HepG2 (cell line): ENCODE results near the gene DUSP8. TPM values are rescaled to one million over a fixed set of nuclear protein-coding genes. Genes with fewer than 3 reads are reported as not detected.

ENCODE experiments used
- ATAC-seq: fragments of 200-7000 bp; cut with Tn5 transposase; 3 replicates; pipeline ENCODE4 v1.9.1; 2020; ENCODE audit warnings: mild to moderate bottlenecking, moderate library complexity
- BruUV-seq: library from RNA; stranded (reverse); fragments of 400-500 nt; replicated peaks from 2 replicates; lab custom pipeline; 2021; lab: Mats Ljungman, UMichigan
- CTCF ChIA-PET: fragments of 300-600 bp; formaldehyde crosslinking; extraction: SDS; loops from one replicate; lab custom pipeline; 2021; ENCODE audit warnings: low total read pairs, inconsistent platforms, low intra/inter-chr PET ratio; lab: Yijun Ruan, JAX
- POLR2A ChIA-PET: fragments of 350-600 bp; sonication (Branson Sonifier 250); formaldehyde crosslinking; loops from one replicate; lab custom pipeline; 2020; ENCODE audit warnings: antibody characterized with exemption, inconsistent platforms; lab: Yijun Ruan, JAX
- DNase-seq: peaks from one replicate; pipeline ENCODE4 v3.0.0-alpha.2; 2015; ENCODE audit warnings: low spot score
- FAIRE-seq: peaks from 3 replicates; lab custom pipeline; 2011; peaks lifted over from hg19 to GRCh38; lab: Jason Lieb, UNC
- H2AFZ ChIP-seq: one replicate; pipeline ENCODE4 v1.6.1; 2011; ENCODE audit warnings: low read length, inconsistent platforms
- H3K27ac ChIP-seq: fragments of 300-600 bp; 3 replicates; pipeline ENCODE4 v1.8.0; 2011; ENCODE audit warnings: mixed run types, mild to moderate bottlenecking, mixed read lengths, low read length, inconsistent platforms; ENCODE audit not compliant: insufficient read depth; ENCODE audit errors: extremely low read length
- H3K27me3 ChIP-seq, 2 experiments: fragments of 200-600 bp in 1 of 2; 2 replicates in 1 of 2; 3 replicates in 1 of 2; pipeline versions ENCODE4 v1.6.0 to v1.8.0; 2011; ENCODE audit warnings: low read length in 2 of 2, mild to moderate bottlenecking in 2 of 2, moderate library complexity in 2 of 2, inconsistent platforms in 1 of 2; ENCODE audit not compliant: insufficient read depth in 2 of 2, control insufficient read depth in 1 of 2
- H3K36me3 ChIP-seq, 2 experiments: fragments of 200-600 bp in 1 of 2; replicated peaks in 1 of 2; 2 replicates in 1 of 2; 3 replicates in 1 of 2; pipeline versions ENCODE4 v1.5.1 to v1.8.0; 2011; ENCODE audit warnings: low read length in 2 of 2, inconsistent platforms in 1 of 2; ENCODE audit not compliant: insufficient read depth in 2 of 2, control insufficient read depth in 1 of 2
- H3K4me1 ChIP-seq: 2 replicates; pipeline ENCODE4 v1.5.1; 2012; ENCODE audit warnings: low read length, inconsistent platforms; ENCODE audit not compliant: insufficient read depth
- H3K4me2 ChIP-seq: 2 replicates; pipeline ENCODE4 v1.6.0; 2011; ENCODE audit warnings: low read depth, low read length, inconsistent platforms
- H3K4me3 ChIP-seq, 3 experiments: fragments of 200-600 bp in 1 of 3; sonication (generic), shearing (Covaris generic) in 1 of 3; replicated peaks in 1 of 3; 2 replicates each; pipeline ENCODE4 v1.5.1; 2011 to 2016; ENCODE audit warnings: low read length in 3 of 3, inconsistent platforms in 2 of 3, low read depth in 2 of 3, mild to moderate bottlenecking in 2 of 3, control low read depth in 1 of 3, mixed read lengths in 1 of 3; ENCODE audit not compliant: insufficient read depth in 1 of 3
- H3K79me2 ChIP-seq: one replicate; pipeline ENCODE4 v1.6.1; 2011; ENCODE audit warnings: low read length, inconsistent platforms; ENCODE audit not compliant: insufficient read depth
- H3K9ac ChIP-seq: 2 replicates; pipeline ENCODE4 v1.6.0; 2011; ENCODE audit warnings: mild to moderate bottlenecking, low read depth, low read length, inconsistent platforms; ENCODE audit not compliant: insufficient read depth
- H3K9me3 ChIP-seq: 2 replicates; pipeline ENCODE4 v1.5.1; 2012; ENCODE audit warnings: mild to moderate bottlenecking, low read length
- H4K20me1 ChIP-seq: 2 replicates; pipeline ENCODE4 v1.6.0; 2011; ENCODE audit warnings: inconsistent platforms, mild to moderate bottlenecking, low read length, moderate library complexity; ENCODE audit not compliant: insufficient read depth
- KLF13 ChIP-seq: sonication (generic); formaldehyde crosslinking; IDR thresholded peaks from 2 replicates; pipeline ENCODE4 v1.4.0; 2020; ENCODE audit warnings: mild to moderate bottlenecking, missing genetic modification reagents
- SP2 ChIP-seq: sonication (generic); formaldehyde crosslinking; IDR thresholded peaks from 2 replicates; pipeline ENCODE4 v1.5.1; 2020; ENCODE audit warnings: mild to moderate bottlenecking, missing genetic modification reagents
- XBP1 ChIP-seq: sonication (generic); formaldehyde crosslinking; IDR thresholded peaks from 2 replicates; pipeline ENCODE4 v1.5.0; 2020; ENCODE audit warnings: missing genetic modification reagents
- ZFP62 ChIP-seq: sonication (generic); formaldehyde crosslinking; IDR thresholded peaks from 2 replicates; pipeline ENCODE4 v1.4.0; 2020; ENCODE audit warnings: missing genetic modification reagents
- WGBS: methylation state at CpG from one replicate; pipeline ENCODE4 v1.1.6; 2017; ENCODE audit warnings: low lambda C conversion rate; 5-methylcytosine and 5-hydroxymethylcytosine counted together
- in situ Hi-C: cut with HindIII; loops from 2 replicates; pipeline ENCODE4 v1.10.0; 2017; ENCODE audit warnings: low pct_unique_long_range_greater_than_20kb; ENCODE audit not compliant: extremely low pct_ligation_motif_present
- intact Hi-C: fragments of 100-400 bp; cut with micrococcal nuclease; formaldehyde crosslinking; loops from one replicate; pipeline ENCODE4 v1.10.0; 2022; ENCODE audit not compliant: unreplicated experiment
- polyA plus RNA-seq, 8 experiments: library from polyadenylated mRNA; depleted of rRNA in 3 of 8; stranded (reverse) in 7 of 8; unstranded in 1 of 8; fragments of >200 nt; fragmentation: Illumina TruSeq in 4 of 8; extraction: Trizol in 4 of 8; gene quantifications; 2 replicates each; pipeline versions ENCODE4 v1.2.1 to v1.2.3, GENCODE V29; 2011 to 2016; ENCODE audit warnings: low read depth in 4 of 8, missing spikeins in 1 of 8, mixed read lengths in 1 of 8; ENCODE audit not compliant: insufficient read depth in 1 of 8
- total RNA-seq, 5 experiments: library from RNA; depleted of rRNA; stranded (reverse); fragments of >200 nt; fragmentation: Illumina TruSeq; extraction: Trizol; gene quantifications; 2 replicates each; pipeline ENCODE4 v1.2.3, GENCODE V29; 2016; ENCODE audit warnings: low read depth in 1 of 5
- TF ChIP-seq, protein P1 (sequence below): sonication (generic); formaldehyde crosslinking; conservative IDR thresholded peaks from 2 replicates; pipeline ENCODE4 v1.4.0; 2020; ENCODE audit warnings: missing genetic modification reagents
- TF ChIP-seq, protein P2 (sequence below): sonication (generic); formaldehyde crosslinking; IDR thresholded peaks from 2 replicates; pipeline ENCODE4 v1.4.0; 2020; ENCODE audit warnings: missing genetic modification reagents

Gene DUSP8
- total and polyA plus RNA-seq, 2 of the 13 experiments (the other 11 are each of a cell fraction or from before 2014, with no cell fraction given) = 1.8 to 8.0 TPM

DNA sequence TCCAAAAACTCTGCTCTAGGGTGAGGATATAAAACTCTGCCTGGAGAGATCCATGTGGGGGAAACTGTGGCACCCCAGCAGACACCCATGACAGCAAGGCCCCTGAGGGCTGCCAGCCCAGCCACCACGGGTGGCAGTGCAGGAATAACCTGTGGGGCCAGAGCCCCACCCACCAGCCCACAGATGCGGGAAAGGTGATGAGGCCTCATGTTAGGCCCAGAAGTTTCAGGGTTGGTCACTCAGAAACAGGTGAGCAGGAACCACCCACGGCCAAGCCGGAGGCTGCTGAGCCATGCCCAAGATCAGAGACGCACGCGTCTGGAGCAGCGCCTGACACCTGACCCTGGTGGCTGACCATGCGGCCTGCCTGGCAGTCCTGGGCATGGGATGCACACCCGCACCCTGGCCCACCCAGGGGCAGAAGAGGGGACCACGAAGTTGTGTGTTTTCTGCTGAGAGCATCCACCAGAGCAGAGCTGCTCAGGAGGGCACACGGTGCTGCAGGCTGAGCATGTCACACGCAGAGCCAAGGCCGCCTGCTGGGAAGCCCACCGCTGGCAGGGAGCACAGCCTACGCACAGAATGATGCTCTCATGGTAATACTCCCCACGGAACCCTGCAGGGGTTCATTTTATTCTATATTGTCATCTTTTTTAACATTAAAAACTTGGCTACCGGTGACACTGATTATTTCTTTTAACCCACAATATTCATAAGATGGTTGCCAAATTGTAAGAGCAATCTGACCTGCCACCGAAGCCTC, 41.2 kb downstream of the DUSP8 start:
- Histone ChIP-seq H3K4me2 (no peak overlapping the region), H3K27ac (no peak overlapping the region), H3K4me1 (no peaks in the 10 kb centered on the region), H3K9ac (no peak overlapping the region), H3K4me3 (no peak overlapping the region), H3K36me3 (peaks cover 0 to 8% of the 10 kb centered on the region in 2 experiments; a peak in 1 of 5 replicates), H3K79me2 (peaks cover 14% of the 10 kb centered on the region), H3K9me3 (no peaks in the 10 kb centered on the region), H3K27me3 (no peaks in the 10 kb centered on the region), H2AFZ (no peak overlapping the region), H4K20me1 (peaks cover 7% of the 10 kb centered on the region; the same call in 1 of the 2 replicates)
- CTCF ChIA-PET = no interaction called here
- DNase-seq = no peak
- no peak for FAIRE-seq
- WGBS = 98% methylated on average over 12 of the region's 19 CpGs
- intact Hi-C loops = no loop called here
- in situ Hi-C loops = no loop called here
- POLR2A ChIA-PET = no interaction called here
- BruUV-seq = no TSS peak
- no peak for ATAC-seq
- TF ChIP-seq SP2 (CRISPR knock-in tag) = no peak
- TF ChIP-seq, protein P1, sequence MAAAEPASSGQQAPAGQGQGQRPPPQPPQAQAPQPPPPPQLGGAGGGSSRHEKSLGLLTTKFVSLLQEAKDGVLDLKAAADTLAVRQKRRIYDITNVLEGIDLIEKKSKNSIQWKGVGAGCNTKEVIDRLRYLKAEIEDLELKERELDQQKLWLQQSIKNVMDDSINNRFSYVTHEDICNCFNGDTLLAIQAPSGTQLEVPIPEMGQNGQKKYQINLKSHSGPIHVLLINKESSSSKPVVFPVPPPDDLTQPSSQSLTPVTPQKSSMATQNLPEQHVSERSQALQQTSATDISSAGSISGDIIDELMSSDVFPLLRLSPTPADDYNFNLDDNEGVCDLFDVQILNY (CRISPR knock-in tag) = no peak
- no peak for TF ChIP-seq XBP1
- TF ChIP-seq, protein P2, sequence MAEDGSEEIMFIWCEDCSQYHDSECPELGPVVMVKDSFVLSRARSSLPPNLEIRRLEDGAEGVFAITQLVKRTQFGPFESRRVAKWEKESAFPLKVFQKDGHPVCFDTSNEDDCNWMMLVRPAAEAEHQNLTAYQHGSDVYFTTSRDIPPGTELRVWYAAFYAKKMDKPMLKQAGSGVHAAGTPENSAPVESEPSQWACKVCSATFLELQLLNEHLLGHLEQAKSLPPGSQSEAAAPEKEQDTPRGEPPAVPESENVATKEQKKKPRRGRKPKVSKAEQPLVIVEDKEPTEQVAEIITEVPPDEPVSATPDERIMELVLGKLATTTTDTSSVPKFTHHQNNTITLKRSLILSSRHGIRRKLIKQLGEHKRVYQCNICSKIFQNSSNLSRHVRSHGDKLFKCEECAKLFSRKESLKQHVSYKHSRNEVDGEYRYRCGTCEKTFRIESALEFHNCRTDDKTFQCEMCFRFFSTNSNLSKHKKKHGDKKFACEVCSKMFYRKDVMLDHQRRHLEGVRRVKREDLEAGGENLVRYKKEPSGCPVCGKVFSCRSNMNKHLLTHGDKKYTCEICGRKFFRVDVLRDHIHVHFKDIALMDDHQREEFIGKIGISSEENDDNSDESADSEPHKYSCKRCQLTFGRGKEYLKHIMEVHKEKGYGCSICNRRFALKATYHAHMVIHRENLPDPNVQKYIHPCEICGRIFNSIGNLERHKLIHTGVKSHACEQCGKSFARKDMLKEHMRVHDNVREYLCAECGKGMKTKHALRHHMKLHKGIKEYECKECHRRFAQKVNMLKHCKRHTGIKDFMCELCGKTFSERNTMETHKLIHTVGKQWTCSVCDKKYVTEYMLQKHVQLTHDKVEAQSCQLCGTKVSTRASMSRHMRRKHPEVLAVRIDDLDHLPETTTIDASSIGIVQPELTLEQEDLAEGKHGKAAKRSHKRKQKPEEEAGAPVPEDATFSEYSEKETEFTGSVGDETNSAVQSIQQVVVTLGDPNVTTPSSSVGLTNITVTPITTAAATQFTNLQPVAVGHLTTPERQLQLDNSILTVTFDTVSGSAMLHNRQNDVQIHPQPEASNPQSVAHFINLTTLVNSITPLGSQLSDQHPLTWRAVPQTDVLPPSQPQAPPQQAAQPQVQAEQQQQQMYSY (CRISPR knock-in tag) = no peak
- TF ChIP-seq KLF13 (CRISPR knock-in tag) = no peak
- no peak for TF ChIP-seq ZFP62
